ENCODE measurements around the gene PCAT7.

PCAT7 gene

GRCh38 chr9:94606646-94607422 is 52.0 kb downstream of the PCAT7 start:
- no peak for DNase-seq

GRCh38 chr9:94607423-94607691 is 52.5 kb downstream of the PCAT7 start:
- DNase-seq = no peak

- DNase-seq = no peak
Measured at GRCh38 chr9:94610181-94610606, 55.3 kb downstream of the PCAT7 start.

GRCh38 chr9:94611638-94612068 is 56.8 kb downstream of the PCAT7 start:
- DNase-seq = no peak

- DNase-seq = no peak
Measured at GRCh38 chr9:94612071-94612470, 57.2 kb downstream of the PCAT7 start.

GRCh38 chr9:94613003-94613402 is 58.1 kb downstream of the PCAT7 start:
- DNase-seq = no peak

GRCh38 chr9:94619026-94619425 is 64.1 kb downstream of the PCAT7 start:
- no peak for DNase-seq

Measured in T-helper 9 cell (primary cell).